OCI-LY3 (cell line): ENCODE results near the gene GGPS1.

Experiments used
- H2AFZ ChIP-seq: fragments of 200-600, 300-600 bp; shearing (Covaris generic); 2 replicates; pipeline ENCODE4 v1.6.0; 2014; ENCODE audit warnings: antibody characterized with exemption, low read depth, low read length
- H3K27ac ChIP-seq: fragments of 200-600, 300-600 bp; sonication (generic); 2 replicates; pipeline ENCODE4 v1.5.1; 2014; ENCODE audit warnings: mild to moderate bottlenecking, low read length, moderate library complexity, mixed read lengths
- H3K27me3 ChIP-seq: fragments of 200-600, 300-600 bp; sonication (generic); 2 replicates; pipeline ENCODE4 v1.6.1; 2014; ENCODE audit warnings: low read depth, low read length, mixed read lengths
- H3K36me3 ChIP-seq: fragments of 200-600, 300-600 bp; sonication (generic); replicated peaks from 2 replicates; pipeline ENCODE3; 2014; ENCODE audit warnings: low read depth, low read length, mixed read lengths
- H3K4me1 ChIP-seq: fragments of 300-600, 200-600 bp; sonication (generic); 2 replicates; pipeline ENCODE4 v1.6.1; 2014; ENCODE audit warnings: low read length, mixed read lengths
- H3K4me2 ChIP-seq: fragments of 200-600, 300-600 bp; sonication (generic); 2 replicates; pipeline ENCODE4 v1.6.1; 2014; ENCODE audit warnings: low read length, mixed read lengths
- H3K4me3 ChIP-seq: fragments of 300-600, 200-600 bp; sonication (generic); 2 replicates; pipeline ENCODE4 v1.5.1; 2014; ENCODE audit warnings: antibody characterized with exemption, mild to moderate bottlenecking, low read length, moderate library complexity
- H3K79me2 ChIP-seq: fragments of 300-600, 200-600 bp; shearing (Covaris generic); 2 replicates; pipeline ENCODE4 v1.6.1; 2014; ENCODE audit warnings: mild to moderate bottlenecking, low read length, mixed read lengths
- H3K9ac ChIP-seq: fragments of 300-600, 200-600 bp; shearing (Covaris generic); 2 replicates; pipeline ENCODE4 v1.6.0; 2014; ENCODE audit warnings: mild to moderate bottlenecking, low read length, moderate library complexity
- H3K9me3 ChIP-seq: fragments of 200-600, 300-600 bp; shearing (Covaris generic); 2 replicates; pipeline ENCODE4 v1.6.1; 2014; ENCODE audit warnings: low read length, mixed read lengths; ENCODE audit not compliant: insufficient read depth
- H4K20me1 ChIP-seq: fragments of 200-600, 300-600 bp; sonication (generic); 2 replicates; pipeline ENCODE4 v1.6.1; 2016; ENCODE audit warnings: low read length, mixed read lengths; ENCODE audit not compliant: insufficient read depth
- EZH2phosphoT487 ChIP-seq: fragments of 200-600 bp; shearing (Covaris generic); IDR thresholded peaks from 2 replicates; pipeline ENCODE4 v1.6.1; 2018; ENCODE audit warnings: antibody characterized with exemption, mixed run types, low read depth
- TF ChIP-seq, protein P1 (sequence below): fragments of 200-600, 300-600 bp; sonication (generic); IDR thresholded peaks from 2 replicates; pipeline ENCODE4 v1.5.1; 2014; ENCODE audit warnings: antibody characterized with exemption, low read length, low read depth

The GGPS1 gene

DNA sequence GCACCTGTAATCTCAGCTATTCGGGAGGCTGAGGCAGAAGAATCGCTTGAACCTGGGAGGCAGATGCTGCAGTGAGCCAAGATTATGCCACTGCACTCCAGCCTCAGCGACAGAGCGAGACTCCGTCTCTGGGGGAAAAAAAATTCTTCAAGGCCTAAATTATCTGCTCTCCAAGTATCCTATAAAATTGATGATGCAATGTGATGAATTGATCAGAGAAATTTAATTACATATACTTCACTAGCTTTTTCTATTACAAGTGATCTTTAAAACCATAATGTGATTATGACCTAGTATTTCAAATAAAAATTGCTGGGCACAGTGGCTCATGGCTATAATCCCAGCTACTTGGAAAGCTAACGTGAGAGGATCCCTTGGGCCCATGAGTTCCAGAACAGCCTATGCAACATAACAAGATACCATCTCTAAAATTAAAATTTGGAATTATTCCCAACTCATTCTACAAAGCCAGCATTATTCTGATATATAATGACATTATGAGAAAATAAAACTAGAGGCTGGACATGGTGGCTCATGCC, 44.1 kb upstream of the GGPS1 start:
- Histone ChIP-seq H3K36me3 (no peaks in the 10 kb centered on the region), H3K4me3 (no peak overlapping the region), H4K20me1 (peaks cover 93% of the 10 kb centered on the region), H3K4me1 (peaks cover 13% of the 10 kb centered on the region), H3K79me2 (peaks cover 96% of the 10 kb centered on the region), H3K4me2 (no peak overlapping the region), H3K27me3 (no peaks in the 10 kb centered on the region), H3K27ac (no peak overlapping the region), H3K9ac (no peak overlapping the region), H2AFZ (no peak overlapping the region), H3K9me3 (no peaks in the 10 kb centered on the region)
- TF ChIP-seq EZH2phosphoT487 = no peak
- TF ChIP-seq, protein P1, sequence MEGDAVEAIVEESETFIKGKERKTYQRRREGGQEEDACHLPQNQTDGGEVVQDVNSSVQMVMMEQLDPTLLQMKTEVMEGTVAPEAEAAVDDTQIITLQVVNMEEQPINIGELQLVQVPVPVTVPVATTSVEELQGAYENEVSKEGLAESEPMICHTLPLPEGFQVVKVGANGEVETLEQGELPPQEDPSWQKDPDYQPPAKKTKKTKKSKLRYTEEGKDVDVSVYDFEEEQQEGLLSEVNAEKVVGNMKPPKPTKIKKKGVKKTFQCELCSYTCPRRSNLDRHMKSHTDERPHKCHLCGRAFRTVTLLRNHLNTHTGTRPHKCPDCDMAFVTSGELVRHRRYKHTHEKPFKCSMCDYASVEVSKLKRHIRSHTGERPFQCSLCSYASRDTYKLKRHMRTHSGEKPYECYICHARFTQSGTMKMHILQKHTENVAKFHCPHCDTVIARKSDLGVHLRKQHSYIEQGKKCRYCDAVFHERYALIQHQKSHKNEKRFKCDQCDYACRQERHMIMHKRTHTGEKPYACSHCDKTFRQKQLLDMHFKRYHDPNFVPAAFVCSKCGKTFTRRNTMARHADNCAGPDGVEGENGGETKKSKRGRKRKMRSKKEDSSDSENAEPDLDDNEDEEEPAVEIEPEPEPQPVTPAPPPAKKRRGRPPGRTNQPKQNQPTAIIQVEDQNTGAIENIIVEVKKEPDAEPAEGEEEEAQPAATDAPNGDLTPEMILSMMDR = no peak

DNA sequence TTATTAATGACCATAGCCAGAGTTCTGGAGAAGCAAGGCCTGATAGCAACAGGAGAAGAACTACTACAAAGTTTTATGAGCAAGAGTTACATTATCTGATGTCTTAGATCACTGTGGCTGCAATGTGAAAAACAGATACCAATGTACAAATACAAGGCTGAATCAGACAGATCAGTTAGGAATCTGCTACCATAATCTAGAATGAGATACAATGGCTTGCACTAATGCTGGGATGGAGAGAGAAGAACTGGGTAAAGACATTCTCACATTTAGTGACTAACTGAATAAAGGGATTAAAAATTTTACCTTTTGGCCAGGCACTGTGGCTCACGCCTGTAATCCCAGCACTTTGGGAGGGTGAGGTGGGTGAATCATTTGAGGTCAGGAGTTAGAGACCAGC, 41.7 kb upstream of the GGPS1 start:
- TF ChIP-seq EZH2phosphoT487 = no peak
- TF ChIP-seq, protein P1 = no peak
- peaks cover 13% of the 10 kb centered on the region for H3K4me1 ChIP-seq
- no peak overlapping the region for H3K27ac ChIP-seq
- no peaks in the 10 kb centered on the region for H3K9me3 ChIP-seq
- H3K36me3 ChIP-seq = no peaks in the 10 kb centered on the region
- no peak overlapping the region for H3K4me3 ChIP-seq
- peaks cover 91% of the 10 kb centered on the region for H4K20me1 ChIP-seq
- peaks cover 94% of the 10 kb centered on the region for H3K79me2 ChIP-seq
- H3K4me2 ChIP-seq = no peak overlapping the region
- H2AFZ ChIP-seq = no peak overlapping the region
- H3K9ac ChIP-seq = no peak overlapping the region
- no peaks in the 10 kb centered on the region for H3K27me3 ChIP-seq

DNA sequence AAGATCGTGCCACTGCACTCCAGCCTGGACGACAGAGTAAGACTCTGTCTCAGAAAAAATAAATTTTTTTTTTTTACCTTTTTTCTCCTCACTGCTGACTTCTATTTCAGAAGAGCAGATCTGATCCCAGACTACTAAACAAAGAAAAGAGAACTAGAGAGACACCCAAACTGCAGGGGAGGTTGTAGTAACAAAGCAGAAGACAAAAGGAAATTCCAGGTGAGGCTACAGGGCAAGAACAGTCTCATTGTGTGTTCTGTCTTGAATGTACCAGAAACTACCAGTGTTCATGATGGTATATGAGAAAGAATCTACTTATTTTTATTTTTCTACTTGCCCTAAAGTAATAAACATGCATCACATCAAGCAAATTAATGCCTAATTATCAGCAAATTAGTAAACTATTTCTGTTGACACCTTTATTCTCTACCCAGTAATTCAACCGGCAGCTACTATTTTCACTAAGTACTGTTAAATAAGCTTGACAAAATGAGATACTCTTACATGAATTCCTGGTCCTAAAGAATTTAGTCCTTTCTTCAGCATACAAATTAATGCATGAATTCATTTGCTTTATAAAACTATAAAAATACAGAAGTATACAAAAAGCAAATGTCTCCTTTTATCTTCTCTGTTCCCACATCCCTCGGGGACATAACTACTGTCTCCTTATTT, 41.0 kb upstream of the GGPS1 start:
- Histone ChIP-seq H3K4me1 (peaks cover 13% of the 10 kb centered on the region), H2AFZ (no peak overlapping the region), H3K9ac (no peak overlapping the region), H3K4me3 (no peak overlapping the region), H3K79me2 (peaks cover 95% of the 10 kb centered on the region), H3K27ac (no peak overlapping the region), H3K4me2 (no peak overlapping the region), H3K36me3 (no peaks in the 10 kb centered on the region), H3K9me3 (no peaks in the 10 kb centered on the region), H4K20me1 (peaks cover 92% of the 10 kb centered on the region), H3K27me3 (no peaks in the 10 kb centered on the region)
- no peak for TF ChIP-seq EZH2phosphoT487
- TF ChIP-seq, protein P1 = no peak

DNA sequence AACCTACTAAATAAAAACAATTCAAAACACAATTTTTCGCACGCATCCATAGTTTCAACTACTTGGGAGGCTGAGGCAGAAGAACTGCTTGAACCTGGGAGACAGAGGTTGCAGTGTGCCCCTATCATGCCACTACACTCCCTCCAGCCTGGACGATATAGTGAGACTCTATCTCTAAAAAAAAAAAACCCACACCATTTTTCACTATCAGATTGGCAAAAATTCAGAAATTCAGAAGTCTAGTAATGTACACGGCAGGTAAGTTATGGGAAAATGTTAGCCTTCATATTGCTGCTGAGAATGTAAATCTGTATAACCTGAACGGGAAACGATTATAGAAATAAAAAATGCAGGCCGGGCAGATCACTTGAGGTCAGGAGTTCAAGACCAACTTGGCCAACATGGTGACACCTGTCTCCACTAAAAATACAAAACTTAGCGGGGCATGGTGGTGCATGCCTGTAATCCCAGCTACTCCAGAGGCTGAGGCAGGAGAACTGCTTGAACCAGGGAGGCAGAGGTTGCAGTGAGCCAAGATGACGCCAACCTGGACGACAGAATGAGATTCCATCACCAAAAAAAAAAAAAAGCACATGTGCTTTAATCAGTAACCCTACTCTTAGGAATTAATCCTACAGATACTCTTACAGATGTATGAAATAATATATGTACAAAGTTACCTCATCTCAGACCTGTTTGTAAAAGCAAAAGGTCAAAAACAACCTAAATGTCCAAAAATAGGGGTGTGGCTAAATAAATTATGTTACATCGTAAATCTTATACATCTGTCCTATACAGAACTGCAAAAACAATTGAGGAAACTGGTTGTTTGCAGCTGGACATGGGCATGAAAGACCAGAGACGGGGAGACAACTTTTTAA, 38.3 kb upstream of the GGPS1 start:
- H3K27ac ChIP-seq = no peak overlapping the region
- peaks cover 98% of the 10 kb centered on the region for H3K79me2 ChIP-seq
- H3K36me3 ChIP-seq = no peaks in the 10 kb centered on the region
- no peak overlapping the region for H3K9ac ChIP-seq
- peaks cover 93% of the 10 kb centered on the region for H4K20me1 ChIP-seq
- no peaks in the 10 kb centered on the region for H3K27me3 ChIP-seq
- H3K9me3 ChIP-seq = no peaks in the 10 kb centered on the region
- TF ChIP-seq, protein P1 = no peak
- no peak for TF ChIP-seq EZH2phosphoT487
- no peak overlapping the region for H3K4me2 ChIP-seq
- no peak overlapping the region for H3K4me3 ChIP-seq
- peaks cover 13% of the 10 kb centered on the region for H3K4me1 ChIP-seq
- H2AFZ ChIP-seq = no peak overlapping the region
